Activated naive CD8-positive, alpha-beta T cell treated with anti-CD3 and anti-CD28 coated beads, Interleukin-2, amount 10 ng/mL, durations not matched to agents 7 days and 5 days (primary cell): ENCODE data around the gene AXDND1. TPM values are rescaled to one million over a fixed set of nuclear protein-coding genes. Genes with fewer than 3 reads are reported as not detected.
"Not testable (repeated sequence)": the region's sequence is repeated elsewhere in the genome, so short reads cannot be mapped to it uniquely, and the experiment has no call there.

Experiments used
- ATAC-seq: fragments of 150-1000 bp; cut with Tn5 transposase; one replicate; pipeline ENCODE4 v1.10.0; 2021; ENCODE audit warnings: low read depth, moderate library complexity
- POLR2A ChIA-PET: fragments of 350-600 bp; sonication (Branson Sonifier 250); formaldehyde crosslinking; loops from one replicate; lab custom pipeline; 2021; ENCODE audit warnings: antibody characterized with exemption; lab: Charles Lee
- DNase-seq: peaks from one replicate; pipeline ENCODE4 v3.0.0; 2021
- H3K27ac Mint-ChIP-seq: one replicate; pipeline ENCODE4 v1.8.0; 2022; ENCODE audit warnings: mild to moderate bottlenecking, mixed read lengths
- H3K27me3 Mint-ChIP-seq: one replicate; pipeline ENCODE4 v1.8.0; 2022; ENCODE audit warnings: mild to moderate bottlenecking, moderate library complexity, mixed read lengths
- H3K36me3 Mint-ChIP-seq: one replicate; pipeline ENCODE4 v1.8.0; 2021; ENCODE audit warnings: mild to moderate bottlenecking, mixed read lengths
- H3K4me1 Mint-ChIP-seq: one replicate; pipeline ENCODE4 v1.8.0; 2021; ENCODE audit warnings: mixed read lengths
- H3K4me3 Mint-ChIP-seq: one replicate; pipeline ENCODE4 v1.8.0; 2022; ENCODE audit warnings: mild to moderate bottlenecking, moderate library complexity, mixed read lengths
- H3K9me3 Mint-ChIP-seq: one replicate; pipeline ENCODE4 v1.8.0; 2021; ENCODE audit warnings: mixed read lengths
- total RNA-seq, 2 experiments: library from RNA; stranded (reverse); gene quantifications; one replicate each; pipeline ENCODE4 v1.2.3, GENCODE V29; 2021

AXDND1 gene
- total RNA-seq, 2 experiments from 2014 or later = 0.64 to 0.85 TPM

DNA sequence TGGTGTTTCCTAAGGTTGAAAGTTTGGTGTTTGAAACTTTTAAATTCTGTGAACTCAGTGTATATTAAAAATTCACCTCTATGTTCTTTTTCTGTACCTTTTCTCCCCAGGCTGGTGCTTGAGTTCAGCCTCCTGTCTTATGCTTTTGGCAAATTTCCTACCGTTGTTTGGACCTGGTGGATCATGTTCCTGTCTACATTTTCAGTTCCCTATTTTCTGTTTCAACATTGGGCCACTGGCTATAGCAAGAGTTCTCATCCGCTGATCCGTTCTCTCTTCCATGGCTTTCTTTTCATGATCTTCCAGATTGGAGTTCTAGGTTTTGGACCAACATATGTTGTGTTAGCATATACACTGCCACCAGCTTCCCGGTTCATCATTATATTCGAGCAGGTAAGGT, 24.9 kb upstream of the AXDND1 start:
- Mint-ChIP-seq H3K27ac (no peak overlapping the region), H3K4me1 (peaks cover 6% of the 10 kb centered on the region), H3K4me3 (no peak overlapping the region), H3K36me3 (peaks cover 22% of the 10 kb centered on the region), H3K9me3 (no peaks in the 10 kb centered on the region), H3K27me3 (no peaks in the 10 kb centered on the region)
- POLR2A ChIA-PET = no interaction called here
- DNase-seq (no peak), ATAC-seq (no peak)

DNA sequence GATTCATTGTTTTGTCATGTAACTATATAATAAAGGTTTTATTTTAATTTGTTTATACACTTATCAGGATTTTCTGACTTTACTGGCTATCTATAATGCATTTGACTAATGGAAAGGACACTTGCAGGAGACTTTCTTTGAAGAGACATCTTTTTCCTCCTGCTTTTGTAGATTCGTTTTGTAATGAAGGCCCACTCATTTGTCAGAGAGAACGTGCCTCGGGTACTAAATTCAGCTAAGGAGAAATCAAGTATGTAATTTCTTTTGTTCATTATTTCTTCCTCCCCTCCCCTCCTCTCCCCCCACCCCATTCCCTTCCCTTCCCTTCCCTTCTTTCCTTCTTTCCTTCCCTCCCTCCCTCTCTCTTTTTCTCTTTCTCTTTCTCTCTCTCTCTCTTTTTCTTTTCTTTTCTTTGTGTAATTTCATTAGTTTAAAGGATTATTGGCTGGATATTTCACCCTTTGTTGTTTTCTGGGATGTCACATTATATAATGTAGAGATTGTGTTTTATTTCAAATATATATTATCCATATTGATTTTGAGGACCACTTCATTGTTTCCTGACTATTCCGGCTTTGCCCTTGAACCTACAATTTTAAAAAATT, 23.7 kb upstream of the AXDND1 start:
- H3K4me3 Mint-ChIP-seq = no peak overlapping the region
- peaks cover 25% of the 10 kb centered on the region for H3K36me3 Mint-ChIP-seq
- ATAC-seq (no peak), DNase-seq (no peak)
- no peaks in the 10 kb centered on the region for H3K9me3 Mint-ChIP-seq
- POLR2A ChIA-PET = no interaction called here
- H3K27me3 Mint-ChIP-seq = no peaks in the 10 kb centered on the region
- peaks cover 6% of the 10 kb centered on the region for H3K4me1 Mint-ChIP-seq
- H3K27ac Mint-ChIP-seq = no peak overlapping the region

DNA sequence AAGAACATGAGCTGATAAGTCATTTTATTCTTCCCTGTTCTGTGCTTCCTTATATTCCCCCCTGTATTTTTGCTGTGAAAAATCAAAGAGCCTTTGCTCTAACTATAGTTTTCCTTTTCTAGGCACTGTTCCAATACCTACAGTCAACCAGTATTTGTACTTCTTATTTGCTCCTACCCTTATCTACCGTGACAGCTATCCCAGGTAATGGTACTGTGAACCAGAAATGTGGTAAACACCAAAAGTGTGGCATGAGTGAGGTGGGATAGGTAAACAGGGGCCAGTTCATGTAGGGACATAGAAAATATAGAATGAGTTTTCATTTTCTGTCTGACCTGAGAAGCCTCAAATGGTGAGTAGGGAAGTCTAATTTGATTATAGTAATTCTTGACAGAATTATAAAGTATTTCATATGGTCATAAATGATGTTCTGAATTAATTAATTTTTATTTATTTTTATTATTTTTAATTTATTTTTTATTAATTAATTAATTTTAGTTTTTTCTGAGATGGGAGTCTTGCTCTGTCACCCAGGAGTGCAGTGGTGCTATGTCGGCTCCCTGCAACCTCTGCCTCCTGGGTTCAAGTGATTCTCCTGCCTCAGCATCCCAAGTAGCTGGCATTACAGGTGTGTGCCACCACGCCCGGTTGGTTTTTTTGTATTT, 22.9 kb upstream of the AXDND1 start:
- H3K9me3 Mint-ChIP-seq = no peaks in the 10 kb centered on the region
- POLR2A ChIA-PET = no interaction called here
- ATAC-seq (no peak), DNase-seq (no peak)
- H3K27me3 Mint-ChIP-seq = no peaks in the 10 kb centered on the region
- H3K4me1 Mint-ChIP-seq = peaks cover 6% of the 10 kb centered on the region
- no peak overlapping the region for H3K27ac Mint-ChIP-seq
- H3K36me3 Mint-ChIP-seq = peaks cover 30% of the 10 kb centered on the region
- no peak overlapping the region for H3K4me3 Mint-ChIP-seq

DNA sequence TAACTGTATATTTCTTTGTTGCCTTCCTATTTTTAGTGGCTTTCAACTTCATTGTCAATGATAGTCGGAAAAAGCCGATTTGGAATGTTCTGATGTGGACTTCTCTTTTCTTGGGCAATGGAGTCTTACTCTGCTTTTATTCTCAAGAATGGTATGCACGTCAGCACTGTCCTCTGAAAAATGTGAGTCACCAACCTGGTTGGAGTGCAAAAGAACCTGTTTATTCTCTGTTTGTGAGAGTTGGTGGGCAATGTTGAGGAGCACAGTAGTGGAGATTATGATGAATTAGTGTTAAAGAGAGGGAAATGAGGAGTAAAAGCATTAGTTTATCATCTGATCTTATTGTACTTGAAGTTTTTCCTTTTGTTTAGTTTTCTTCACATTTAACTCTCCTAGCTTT, 14.5 kb upstream of the AXDND1 start:
- Mint-ChIP-seq H3K27ac (no peak overlapping the region), H3K4me3 (no peak overlapping the region), H3K36me3 (peaks cover 39% of the 10 kb centered on the region), H3K4me1 (peaks cover 2% of the 10 kb centered on the region), H3K27me3 (no peaks in the 10 kb centered on the region), H3K9me3 (no peaks in the 10 kb centered on the region)
- no peak for DNase-seq
- POLR2A ChIA-PET = no interaction called here
- ATAC-seq = no peak

DNA sequence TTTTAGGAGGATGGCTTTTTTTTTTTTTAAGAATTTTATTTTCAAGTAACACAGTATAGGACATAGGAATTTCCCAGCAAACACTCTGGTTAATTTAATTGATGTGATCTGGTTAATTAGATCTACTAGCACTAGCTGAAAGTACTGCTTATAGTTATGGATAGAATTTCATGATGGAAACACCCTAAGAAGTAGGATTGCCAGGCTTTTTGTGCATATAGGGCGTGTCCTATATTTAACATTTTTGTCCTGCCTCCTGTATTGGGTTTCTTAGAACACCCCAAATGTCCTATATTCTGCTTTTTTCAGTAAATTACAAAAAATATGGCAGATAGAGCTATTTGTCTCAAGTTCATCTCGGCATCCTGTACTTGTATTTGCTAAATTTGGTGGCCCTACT, 13.5 kb upstream of the AXDND1 start:
- no peaks in the 10 kb centered on the region for H3K9me3 Mint-ChIP-seq
- DNase-seq (no peak), ATAC-seq (no peak)
- no peaks in the 10 kb centered on the region for H3K27me3 Mint-ChIP-seq
- POLR2A ChIA-PET = interaction anchor here (0.9 kb wide), 1 partner anchor 13 kb away, joined by 3 read pairs; the partner anchor contains the start of gene AXDND1
- H3K27ac Mint-ChIP-seq = no peak overlapping the region
- peaks cover 38% of the 10 kb centered on the region for H3K36me3 Mint-ChIP-seq
- H3K4me1 Mint-ChIP-seq = peaks cover 2% of the 10 kb centered on the region
- no peak overlapping the region for H3K4me3 Mint-ChIP-seq

DNA sequence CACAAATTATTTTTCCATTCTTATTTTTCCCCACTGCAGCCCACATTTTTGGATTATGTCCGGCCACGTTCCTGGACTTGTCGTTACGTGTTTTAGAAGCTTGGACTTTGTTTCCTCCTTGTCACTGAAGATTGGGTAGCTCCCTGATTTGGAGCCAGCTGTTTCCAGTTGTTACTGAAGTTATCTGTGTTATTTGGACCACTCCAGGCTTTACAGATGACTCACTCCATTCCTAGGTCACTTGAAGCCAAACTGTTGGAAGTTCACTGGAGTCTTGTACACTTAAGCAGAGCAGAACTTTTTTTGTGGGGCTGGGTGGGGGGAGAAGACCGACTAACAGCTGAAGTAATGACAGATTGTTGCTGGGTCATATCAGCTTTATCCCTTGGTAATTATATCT, 12.2 kb upstream of the AXDND1 start:
- no peaks in the 10 kb centered on the region for H3K9me3 Mint-ChIP-seq
- peaks cover 2% of the 10 kb centered on the region for H3K4me1 Mint-ChIP-seq
- POLR2A ChIA-PET = interaction anchor here (0.6 to 0.8 kb wide), 2 partner anchors 19 to 60 kb away, joined by 3 to 6 read pairs; partner anchors contain the start of gene SOAT1
- ATAC-seq (no peak), DNase-seq (no peak)
- peaks cover 33% of the 10 kb centered on the region for H3K36me3 Mint-ChIP-seq
- H3K27ac Mint-ChIP-seq = no peak overlapping the region
- H3K4me3 Mint-ChIP-seq = no peak overlapping the region
- H3K27me3 Mint-ChIP-seq = no peaks in the 10 kb centered on the region

DNA sequence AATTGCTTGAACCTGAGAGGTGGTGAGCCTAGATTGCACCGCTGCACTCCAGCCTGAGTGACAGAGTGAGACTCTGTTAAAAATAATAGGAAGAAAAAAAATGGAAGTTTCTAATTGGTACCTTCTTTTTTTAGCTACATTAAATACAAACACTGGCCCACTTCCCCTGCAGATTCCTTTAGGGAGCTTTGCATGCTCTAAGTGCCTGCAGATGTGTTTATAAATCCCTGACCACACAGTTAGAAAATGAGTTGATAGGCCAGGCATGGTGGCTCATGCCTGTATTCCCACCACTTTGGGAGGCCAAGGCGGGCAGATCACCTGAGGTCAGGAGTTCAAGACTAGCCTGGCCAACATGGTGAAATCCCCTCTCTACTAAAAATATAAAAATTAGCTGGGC, 4.1 kb upstream of the AXDND1 start:
- H3K27me3 Mint-ChIP-seq, POLR2A ChIA-PET, H3K9me3 Mint-ChIP-seq, H3K36me3 Mint-ChIP-seq, ATAC-seq, DNase-seq, H3K4me1 Mint-ChIP-seq, H3K27ac Mint-ChIP-seq, H3K4me3 Mint-ChIP-seq: not testable (repeated sequence)

DNA sequence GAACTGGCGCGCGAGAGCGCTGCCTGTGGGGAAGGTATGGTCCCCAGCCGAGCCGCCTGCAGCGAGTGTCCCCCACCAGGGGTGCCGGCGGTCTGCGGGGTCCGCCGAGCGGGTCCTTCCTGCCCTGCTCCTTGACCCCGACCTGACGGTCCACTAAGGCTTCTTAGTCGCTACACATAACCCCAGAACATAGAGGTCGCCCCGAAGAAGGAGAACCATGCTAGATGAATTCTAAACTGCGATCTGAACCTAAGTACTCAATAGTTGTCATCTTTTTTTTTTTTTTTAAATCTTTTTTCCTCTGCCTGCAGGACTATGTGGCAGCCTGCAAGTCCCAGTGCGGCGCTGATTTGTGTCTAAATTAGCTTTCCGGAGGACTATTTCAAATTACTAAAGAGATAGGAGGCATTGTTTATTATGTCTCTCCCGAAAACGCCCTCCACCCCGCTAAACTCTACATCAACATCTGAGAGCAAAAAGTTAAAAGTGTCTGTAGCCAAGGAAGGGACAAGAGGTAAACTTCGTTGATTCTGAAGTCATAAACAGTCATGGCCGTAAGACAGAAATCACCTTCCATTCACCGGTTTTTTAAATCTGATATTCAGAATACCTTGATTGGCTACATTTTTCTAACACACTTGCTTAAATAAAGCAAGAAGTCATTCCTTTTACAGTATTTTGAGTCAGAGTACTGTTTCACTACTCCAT, 476 bp downstream of the AXDND1 start:
- POLR2A ChIA-PET = interaction anchor here (0.7 to 3.0 kb wide), 6 partner anchors 14 to 285 kb away, joined by 3 to 24 read pairs (median 4); partner anchors contain the start of genes SOAT1 and TOR3A
- H3K27me3 Mint-ChIP-seq = no peaks in the 10 kb centered on the region
- DNase-seq (no peak), ATAC-seq (no peak)
- H3K4me1 Mint-ChIP-seq = peaks cover 8% of the 10 kb centered on the region
- peak overlapping the region; percentile 99 for H3K27ac Mint-ChIP-seq
- no peaks in the 10 kb centered on the region for H3K36me3 Mint-ChIP-seq
- no peaks in the 10 kb centered on the region for H3K9me3 Mint-ChIP-seq
- peak overlapping the region; percentile 86 for H3K4me3 Mint-ChIP-seq

DNA sequence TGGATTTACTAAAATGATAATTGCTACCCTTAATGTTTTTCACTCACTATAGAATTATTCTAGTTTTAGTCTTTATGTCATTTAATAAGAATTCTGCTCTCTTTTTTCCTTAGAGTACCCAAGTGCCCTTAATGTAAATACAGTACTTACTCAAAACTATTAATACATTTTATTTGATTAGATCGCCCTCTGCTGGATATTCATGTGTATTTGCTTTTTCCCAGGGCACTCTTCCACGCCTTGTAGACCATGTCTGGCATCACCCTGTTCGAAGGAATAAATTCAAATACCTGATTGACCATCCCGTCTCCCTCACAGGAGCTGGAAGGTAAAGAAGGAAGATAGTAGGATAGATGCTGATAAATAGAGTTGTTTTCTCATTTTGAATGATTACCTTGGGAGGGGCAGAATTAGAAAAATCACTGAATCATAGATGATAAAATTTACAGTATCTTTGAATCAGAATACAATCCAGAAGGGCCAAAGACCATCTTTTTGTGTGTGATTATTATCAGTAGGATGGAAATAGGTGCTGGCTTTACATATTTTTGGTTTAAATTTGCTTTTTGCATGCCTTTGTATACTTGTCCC, 4.1 kb downstream of the AXDND1 start:
- H3K36me3 Mint-ChIP-seq = no peaks in the 10 kb centered on the region
- H3K27ac Mint-ChIP-seq = no peak overlapping the region
- ATAC-seq (no peak), DNase-seq (no peak)
- peaks cover 8% of the 10 kb centered on the region for H3K4me1 Mint-ChIP-seq
- no peaks in the 10 kb centered on the region for H3K27me3 Mint-ChIP-seq
- H3K9me3 Mint-ChIP-seq = no peaks in the 10 kb centered on the region
- POLR2A ChIA-PET = no interaction called here
- no peak overlapping the region for H3K4me3 Mint-ChIP-seq

DNA sequence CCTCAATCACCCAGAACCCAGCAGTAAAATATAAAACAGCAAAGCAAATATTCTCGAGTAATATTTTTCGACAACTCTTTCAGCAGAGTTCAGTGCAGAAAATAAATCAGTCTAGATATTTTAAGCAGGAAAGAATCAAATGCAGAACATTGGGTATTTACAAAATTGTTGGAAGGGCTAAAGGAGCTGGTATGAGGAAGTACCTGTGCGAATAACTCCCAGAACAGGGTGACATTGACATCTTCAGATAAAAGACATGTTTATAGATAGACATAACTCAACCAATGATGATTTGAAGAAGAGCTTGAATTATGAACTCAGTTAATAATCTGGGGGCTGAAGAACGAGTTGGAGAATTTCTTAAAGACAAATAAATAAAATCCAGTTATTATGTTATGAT, 6.4 kb downstream of the AXDND1 start:
- peaks cover 4% of the 10 kb centered on the region for H3K4me1 Mint-ChIP-seq
- H3K27ac Mint-ChIP-seq = peak overlapping the region; percentile 21
- H3K36me3 Mint-ChIP-seq = no peaks in the 10 kb centered on the region
- ATAC-seq (no peak), DNase-seq (no peak)
- H3K4me3 Mint-ChIP-seq = no peak overlapping the region
- POLR2A ChIA-PET = no interaction called here
- no peaks in the 10 kb centered on the region for H3K27me3 Mint-ChIP-seq
- no peaks in the 10 kb centered on the region for H3K9me3 Mint-ChIP-seq

DNA sequence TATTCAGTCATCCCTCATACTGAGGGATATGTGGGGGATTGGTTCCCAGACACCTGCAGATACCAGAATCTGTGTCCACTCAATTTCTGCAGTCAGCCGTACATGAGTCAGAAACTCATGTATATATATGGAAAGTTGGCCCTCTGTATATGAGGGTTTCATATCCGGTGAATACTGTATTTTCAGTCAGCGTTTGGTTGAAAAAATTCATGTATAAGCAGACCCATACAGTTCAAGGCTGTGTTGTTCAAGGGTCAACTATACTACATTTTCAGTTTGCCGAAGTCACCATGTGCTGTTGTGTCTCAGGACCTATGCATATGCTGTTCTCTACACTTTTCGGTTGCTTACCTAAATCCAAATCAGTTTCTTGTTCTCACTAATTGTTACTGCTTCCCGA, 10.5 kb downstream of the AXDND1 start:
- no peaks in the 10 kb centered on the region for H3K4me1 Mint-ChIP-seq
- H3K9me3 Mint-ChIP-seq = no peaks in the 10 kb centered on the region
- no peaks in the 10 kb centered on the region for H3K36me3 Mint-ChIP-seq
- peaks cover 3% of the 10 kb centered on the region for H3K27me3 Mint-ChIP-seq
- POLR2A ChIA-PET = no interaction called here
- no peak overlapping the region for H3K27ac Mint-ChIP-seq
- H3K4me3 Mint-ChIP-seq = no peak overlapping the region
- no peak for ATAC-seq
- DNase-seq = no peak

DNA sequence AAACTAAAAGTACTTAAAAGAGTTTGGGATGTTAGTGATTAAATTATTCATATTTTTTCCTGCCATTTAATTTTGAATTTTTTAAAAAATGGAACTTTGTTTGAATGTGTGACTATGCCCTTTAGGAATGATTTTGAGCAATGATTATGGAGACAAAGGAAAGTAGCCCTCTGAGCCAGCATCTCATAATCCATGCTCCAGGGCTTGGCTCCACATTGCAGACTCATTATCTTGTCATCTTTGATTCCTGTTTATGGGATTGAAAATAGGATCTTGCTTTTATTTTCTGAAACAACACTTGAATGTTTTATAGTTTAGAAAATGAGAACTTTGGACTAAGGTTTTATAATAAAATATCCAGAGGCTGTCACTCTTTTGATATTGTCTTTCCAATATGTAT, 14.5 kb downstream of the AXDND1 start:
- no peaks in the 10 kb centered on the region for H3K4me1 Mint-ChIP-seq
- POLR2A ChIA-PET = no interaction called here
- H3K27ac Mint-ChIP-seq = no peak overlapping the region
- ATAC-seq (no peak), DNase-seq (no peak)
- peaks cover 3% of the 10 kb centered on the region for H3K27me3 Mint-ChIP-seq
- H3K36me3 Mint-ChIP-seq = no peaks in the 10 kb centered on the region
- H3K9me3 Mint-ChIP-seq = no peaks in the 10 kb centered on the region
- H3K4me3 Mint-ChIP-seq = no peak overlapping the region

DNA sequence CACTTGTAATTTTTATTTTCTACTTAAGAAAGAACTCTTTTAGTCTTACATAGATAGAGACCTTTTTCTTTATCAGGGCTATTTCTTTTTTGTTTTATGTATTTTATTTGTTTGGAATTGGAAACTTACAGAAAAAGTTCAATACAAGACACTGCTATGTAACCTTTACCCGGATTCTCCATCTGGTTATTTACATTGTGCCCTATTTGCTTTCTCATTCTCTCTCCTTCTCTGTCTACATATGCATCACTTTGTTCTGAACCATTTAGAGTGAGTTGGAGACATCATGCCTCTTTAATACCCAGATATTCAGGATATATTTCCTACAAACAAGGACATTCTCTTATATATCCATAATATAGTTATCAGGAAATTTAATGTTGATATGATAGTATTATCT, 18.3 kb downstream of the AXDND1 start:
- H3K27me3 Mint-ChIP-seq = peaks cover 3% of the 10 kb centered on the region
- POLR2A ChIA-PET = no interaction called here
- DNase-seq (no peak), ATAC-seq (no peak)
- no peak overlapping the region for H3K27ac Mint-ChIP-seq
- H3K36me3 Mint-ChIP-seq = no peaks in the 10 kb centered on the region
- no peak overlapping the region for H3K4me3 Mint-ChIP-seq
- H3K4me1 Mint-ChIP-seq = no peaks in the 10 kb centered on the region
- no peaks in the 10 kb centered on the region for H3K9me3 Mint-ChIP-seq
